ENCODE data around the gene PTCH1. TPM values are rescaled to one million over a fixed set of nuclear protein-coding genes. Genes with fewer than 3 reads are reported as not detected.

PTCH1 gene
- total and polyA plus RNA-seq, 2 donors (not counting 1 experiment from before 2014, with no cell fraction given), result 3.5 to 13.8 TPM

DNA sequence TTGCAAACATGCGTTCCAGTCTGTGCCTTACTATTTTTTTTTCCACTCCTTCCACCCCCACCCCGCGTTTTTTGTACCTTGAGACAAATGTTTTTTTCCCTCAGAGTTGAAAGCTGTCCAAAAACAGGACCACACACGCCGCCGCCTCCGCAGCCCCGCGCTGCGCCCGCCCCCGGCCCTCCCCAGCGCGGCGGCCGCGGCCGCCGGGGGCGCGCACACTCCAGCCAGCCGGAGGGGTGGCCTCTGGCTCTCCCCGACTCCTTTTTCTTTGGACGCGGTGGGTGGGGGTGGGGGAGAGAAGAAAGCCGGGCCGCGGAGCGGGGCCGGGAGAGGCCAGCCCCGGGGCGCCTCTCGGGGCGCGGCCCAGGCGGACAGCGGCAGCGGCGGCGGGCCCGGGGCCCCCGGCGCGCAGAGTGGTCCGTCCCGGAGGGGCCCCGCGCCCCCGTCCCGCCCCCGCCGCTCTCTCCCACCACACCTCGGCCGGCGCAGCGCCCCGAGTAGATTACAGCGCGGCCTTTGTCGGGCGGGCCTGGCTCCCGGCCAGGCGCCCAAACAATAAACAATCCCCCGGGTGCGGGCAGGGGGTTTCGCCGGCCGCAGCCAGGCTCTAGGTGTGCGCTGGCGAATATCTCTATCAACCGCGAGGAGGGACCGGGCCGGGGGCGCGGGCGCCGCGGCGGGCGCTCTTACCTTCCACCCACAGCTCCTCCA lies 10.9 kb downstream of the PTCH1 start:
- Histone ChIP-seq H3K36me3 (replicated peaks in 1 of 2; ENCODE audit: control extremely low read depth in 1 of 2, control insufficient read depth in 1 of 2, extremely low read depth in 1 of 2, insufficient read depth in 2 of 2, low read length in 1 of 2) (no peaks in the 10 kb centered on the region), H3K4me1 (ENCODE audit: control insufficient read depth in 2 of 2, insufficient read depth in 2 of 2, low read length in 2 of 2) (peaks cover 40 to 55% of the 10 kb centered on the region in 2 donors), H3K9ac (ENCODE audit: low read length) (peak overlapping the region; percentile 73), H3K4me3 (ENCODE audit: control extremely low read depth in 1 of 5, extremely low read depth in 1 of 5, insufficient read depth in 1 of 5, low read depth in 2 of 5, low read length in 4 of 5) (peak overlapping the region in 4 of 5 experiments; percentile 59 to 78 (median 68)), H3K79me2 (ENCODE audit: control insufficient read depth, insufficient read depth, low read length) (no peaks in the 10 kb centered on the region), H3K27ac (ENCODE audit: low read length in 2 of 2) (peak overlapping the region; percentile 23 to 24), H4K20me1 (ENCODE audit: control insufficient read depth, insufficient read depth, low read length, poor library complexity, severe bottlenecking) (no peaks in the 10 kb centered on the region), H2AFZ (ENCODE audit: insufficient read depth, low read depth, low read length, poor library complexity, severe bottlenecking) (peak overlapping the region; percentile 70), H3K27me3 (replicated peaks in 1 of 4; ENCODE audit: control extremely low read depth in 1 of 4, control insufficient read depth in 3 of 4, insufficient read depth in 4 of 4, low read length in 3 of 4) (peaks cover 3 to 59% (median 47%) of the 10 kb centered on the region in 4 experiments), H3K9me3 (ENCODE audit: control extremely low read depth in 1 of 3, control insufficient read depth in 2 of 3, insufficient read depth in 1 of 3, low read length in 2 of 3) (peaks cover 0 to 14% (median 0%) of the 10 kb centered on the region in 3 donors), H3K4me2 (replicated peaks; ENCODE audit: low read depth, low read length, poor library complexity, severe bottlenecking) (peak overlapping the region; percentile 94)
- ATAC-seq (ENCODE audit: low read depth) (peak; percentile 19), DNase-seq (peak; percentile 49)
- intact Hi-C loops (cut with micrococcal nuclease), result loop anchor here (1.0 to 5.0 kb wide), 2 partner anchors 12 to 189 kb away; partner anchors contain the start of gene FANCC
- no peaks in the 10 kb centered on the region for H3K9me3 Mint-ChIP-seq (ENCODE audit: insufficient read depth)
- H3K27me3 Mint-ChIP-seq, result peaks cover 49% of the 10 kb centered on the region
- peaks cover 57% of the 10 kb centered on the region for H3K4me1 Mint-ChIP-seq
- CTCF ChIA-PET, result interaction anchor here (1.3 kb wide), 1 partner anchor 11 kb away, joined by 8 read pairs; no protein-coding TSS in a partner anchor
- peak overlapping the region; percentile 89 for H3K4me3 Mint-ChIP-seq
- no peak for TF ChIP-seq EZH2 (IDR thresholded peaks at IDR 0.05; ENCODE audit: borderline replicate concordance, insufficient read depth, low read depth, low read length, poor library complexity, severe bottlenecking)
- TF ChIP-seq, protein P1, sequence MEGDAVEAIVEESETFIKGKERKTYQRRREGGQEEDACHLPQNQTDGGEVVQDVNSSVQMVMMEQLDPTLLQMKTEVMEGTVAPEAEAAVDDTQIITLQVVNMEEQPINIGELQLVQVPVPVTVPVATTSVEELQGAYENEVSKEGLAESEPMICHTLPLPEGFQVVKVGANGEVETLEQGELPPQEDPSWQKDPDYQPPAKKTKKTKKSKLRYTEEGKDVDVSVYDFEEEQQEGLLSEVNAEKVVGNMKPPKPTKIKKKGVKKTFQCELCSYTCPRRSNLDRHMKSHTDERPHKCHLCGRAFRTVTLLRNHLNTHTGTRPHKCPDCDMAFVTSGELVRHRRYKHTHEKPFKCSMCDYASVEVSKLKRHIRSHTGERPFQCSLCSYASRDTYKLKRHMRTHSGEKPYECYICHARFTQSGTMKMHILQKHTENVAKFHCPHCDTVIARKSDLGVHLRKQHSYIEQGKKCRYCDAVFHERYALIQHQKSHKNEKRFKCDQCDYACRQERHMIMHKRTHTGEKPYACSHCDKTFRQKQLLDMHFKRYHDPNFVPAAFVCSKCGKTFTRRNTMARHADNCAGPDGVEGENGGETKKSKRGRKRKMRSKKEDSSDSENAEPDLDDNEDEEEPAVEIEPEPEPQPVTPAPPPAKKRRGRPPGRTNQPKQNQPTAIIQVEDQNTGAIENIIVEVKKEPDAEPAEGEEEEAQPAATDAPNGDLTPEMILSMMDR (IDR thresholded peaks at IDR 0.05), result no peak
- WGBS (ENCODE audit: insufficient coverage), result under 1% methylated on average over 78 of the region's 81 CpGs
- POLR2A ChIA-PET, result interaction anchor here (0.7 to 2.7 kb wide), 3 partner anchors 11 to 43 kb away, joined by 3 to 8 read pairs (median 7); no protein-coding TSS in a partner anchor
- peak overlapping the region; percentile 86 for H3K27ac Mint-ChIP-seq

Data from B cell (primary cell).